B cell (primary cell): ENCODE data around the gene RFT1. TPM values are rescaled to one million over a fixed set of nuclear protein-coding genes. Genes with fewer than 3 reads are reported as not detected.

Source experiments
- ATAC-seq: fragments of 200-7000 bp; cut with Tn5 transposase; one replicate; pipeline ENCODE4 v1.10.0; 2021; ENCODE audit warnings: low read depth, mild to moderate bottlenecking, moderate number of reproducible peaks, moderate library complexity
- CTCF ChIA-PET: fragments of 350-600 bp; sonication (Branson Sonifier 250); formaldehyde crosslinking; loops from one replicate; lab custom pipeline; 2021; ENCODE audit warnings: antibody characterized with exemption, inconsistent platforms; lab: Charles Lee
- POLR2A ChIA-PET: fragments of 350-600 bp; sonication (Branson Sonifier 250); formaldehyde crosslinking; loops from one replicate; lab custom pipeline; 2021; ENCODE audit warnings: antibody characterized with exemption; lab: Charles Lee
- DNase-seq: peaks from one replicate; pipeline ENCODE4 v3.0.0; 2013
- H2AFZ ChIP-seq: 2 replicates; pipeline ENCODE4 v1.6.1; 2012; ENCODE audit warnings: mild to moderate bottlenecking, low read depth, low read length; ENCODE audit not compliant: insufficient read depth, poor library complexity, severe bottlenecking
- H3K27ac ChIP-seq, 2 donors: 1 replicate in 1 of 2; 2 replicates in 1 of 2; pipeline ENCODE4 v1.5.1; 2012 to 2013; ENCODE audit warnings: low read length in 2 of 2, mild to moderate bottlenecking in 2 of 2, moderate library complexity in 1 of 2
- H3K27me3 ChIP-seq, 4 experiments: fragments of 200-600 bp in 1 of 4; sonication (generic) in 1 of 4; replicated peaks in 1 of 4; 1 replicate in 2 of 4; 2 replicates in 2 of 4; pipeline versions ENCODE4 v1.6.1 to v1.7.0; 2013 to 2016; ENCODE audit warnings: low read length in 3 of 4, mild to moderate bottlenecking in 2 of 4, mixed read lengths in 1 of 4, moderate library complexity in 1 of 4; ENCODE audit not compliant: insufficient read depth in 4 of 4, control insufficient read depth in 3 of 4; ENCODE audit errors: control extremely low read depth in 1 of 4
- H3K36me3 ChIP-seq, 2 experiments: replicated peaks in 1 of 2; 1 replicate in 1 of 2; 2 replicates in 1 of 2; pipeline versions ENCODE4 v1.6.1 to v1.7.1; 2013; ENCODE audit warnings: low read length in 1 of 2; ENCODE audit not compliant: insufficient read depth in 2 of 2, control insufficient read depth in 1 of 2; ENCODE audit errors: control extremely low read depth in 1 of 2, extremely low read depth in 1 of 2
- H3K4me1 ChIP-seq, 2 donors: fragments of 200-600 bp in 1 of 2; sonication (generic) in 1 of 2; 1 replicate in 1 of 2; 2 replicates in 1 of 2; pipeline versions ENCODE4 v1.5.1 to v1.6.1; 2013 to 2017; ENCODE audit warnings: low read length in 2 of 2; ENCODE audit not compliant: control insufficient read depth in 2 of 2, insufficient read depth in 2 of 2
- H3K4me2 ChIP-seq: replicated peaks from 2 replicates; pipeline ENCODE3; 2012; ENCODE audit warnings: mild to moderate bottlenecking, low read depth, low read length; ENCODE audit not compliant: poor library complexity, severe bottlenecking
- H3K4me3 ChIP-seq, 5 experiments: fragments of 200-600 bp in 1 of 5; sonication (generic) in 1 of 5; 1 replicate in 3 of 5; 2 replicates in 2 of 5; pipeline versions ENCODE4 v1.5.1 to v1.7.0; 2011 to 2016; ENCODE audit warnings: low read length in 4 of 5, mild to moderate bottlenecking in 4 of 5, low read depth in 2 of 5, control low read depth in 1 of 5, moderate library complexity in 1 of 5; ENCODE audit not compliant: insufficient read depth in 1 of 5; ENCODE audit errors: control extremely low read depth in 1 of 5, extremely low read depth in 1 of 5
- H3K79me2 ChIP-seq: fragments of 200-600 bp; sonication (generic); one replicate; pipeline ENCODE4 v1.6.0; 2016; ENCODE audit warnings: low read length; ENCODE audit not compliant: control insufficient read depth, insufficient read depth
- H3K9ac ChIP-seq: fragments of 200-600 bp; sonication (generic); 2 replicates; pipeline ENCODE4 v1.6.1; 2017; ENCODE audit warnings: mild to moderate bottlenecking, low read length, moderate library complexity
- H3K9me3 ChIP-seq, 3 donors: one replicate each; pipeline versions ENCODE4 v1.6.1 to v1.7.1; 2013; ENCODE audit warnings: low read length in 2 of 3; ENCODE audit not compliant: control insufficient read depth in 2 of 3, insufficient read depth in 1 of 3; ENCODE audit errors: control extremely low read depth in 1 of 3
- H4K20me1 ChIP-seq: 2 replicates; pipeline ENCODE4 v1.6.0; 2012; ENCODE audit warnings: mild to moderate bottlenecking, low read length; ENCODE audit not compliant: insufficient read depth, control insufficient read depth, poor library complexity, severe bottlenecking
- H3K27ac Mint-ChIP-seq: one replicate; pipeline ENCODE4 v1.8.0; 2021; ENCODE audit warnings: mixed read lengths
- H3K27me3 Mint-ChIP-seq: one replicate; pipeline ENCODE4 v1.8.0; 2021; ENCODE audit warnings: mixed read lengths
- H3K4me1 Mint-ChIP-seq: one replicate; pipeline ENCODE4 v1.8.0; 2021; ENCODE audit warnings: mixed read lengths
- H3K4me3 Mint-ChIP-seq: one replicate; pipeline ENCODE4 v1.8.0; 2021; ENCODE audit warnings: mixed read lengths
- H3K9me3 Mint-ChIP-seq: one replicate; pipeline ENCODE4 v1.8.0; 2022; ENCODE audit warnings: mixed read lengths; ENCODE audit not compliant: insufficient read depth
- CTCF ChIP-seq: fragments of 200-600 bp; IDR thresholded peaks from one replicate; pipeline ENCODE4 v1.8.0; 2022; ENCODE audit warnings: antibody characterized with exemption, mild to moderate bottlenecking
- EZH2 ChIP-seq: IDR thresholded peaks from 2 replicates; pipeline ENCODE4 v1.6.1; 2012; ENCODE audit warnings: borderline replicate concordance, low read depth, mild to moderate bottlenecking, moderate library complexity, low read length; ENCODE audit not compliant: insufficient read depth, poor library complexity, severe bottlenecking
- whole genome bisulfite sequencing: methylation state at CpG from one replicate; pipeline ENCODE4 v1.1.5; 2013; ENCODE audit warnings: missing lambda C conversion rate; ENCODE audit not compliant: insufficient coverage; 5-methylcytosine and 5-hydroxymethylcytosine counted together
- intact Hi-C: fragments of 100-400 bp; cut with micrococcal nuclease; formaldehyde crosslinking; loops from one replicate; pipeline ENCODE4 v1.10.0; 2022
- polyA plus RNA-seq: library from polyadenylated mRNA; depleted of rRNA; stranded (reverse); fragments of >200 nt; gene quantifications from 2 replicates; pipeline ENCODE4 v1.2.3, GENCODE V29; 2012
- total RNA-seq, 2 donors: library from RNA; stranded (reverse); fragments of 120-200 nt in 1 of 2; gene quantifications; 1 replicate in 1 of 2; 2 replicates in 1 of 2; pipeline versions ENCODE4 v1.2.3 to v1.2.4, GENCODE V29; 2013 to 2022

RFT1 gene
- total and polyA plus RNA-seq, 2 donors (not counting 1 experiment from before 2014, with no cell fraction given), result 12.1 to 28.9 TPM

- H3K27ac ChIP-seq, result no peak overlapping the region
- H3K79me2 ChIP-seq, result peaks cover 100% of the 10 kb centered on the region
- Mint-ChIP-seq H3K4me1 (peaks cover 99% of the 10 kb centered on the region), H3K9me3 (no peaks in the 10 kb centered on the region), H3K4me3 (peak overlapping the region; percentile 67), H3K27ac (peak overlapping the region; percentile 66), H3K27me3 (no peaks in the 10 kb centered on the region)
- H3K4me3 ChIP-seq, result peak overlapping the region in 1 of 5 experiments; percentile 45
- H4K20me1 ChIP-seq, result peaks cover 100% of the 10 kb centered on the region
- peaks cover 98 to 100% of the 10 kb centered on the region in 2 donors for H3K4me1 ChIP-seq
- ATAC-seq (no peak), DNase-seq (no peak)
- H3K4me2 ChIP-seq, result peak overlapping the region; percentile 78
- peak overlapping the region; percentile 11 for H3K9ac ChIP-seq
- H2AFZ ChIP-seq, result no peak overlapping the region
- H3K9me3 ChIP-seq, result no peaks in the 10 kb centered on the region
- peaks cover 0 to 47% of the 10 kb centered on the region in 2 experiments for H3K36me3 ChIP-seq
- intact Hi-C loops, result loop anchor here (1.0 to 10.0 kb wide), 3 partner anchors 8 to 635 kb away; partner anchors contain the start of genes NT5DC2 and UQCC5
- 100% methylated on average over 6 of the region's 9 CpGs for WGBS
- ChIA-PET POLR2A (interaction anchor here (0.5 to 1.9 kb wide), 3 partner anchors 8 to 11 kb away, joined by 3 to 11 read pairs (median 4); partner anchors contain the start of gene PRKCD), CTCF (interaction anchor here (0.8 to 2.6 kb wide), 7 partner anchors 10 to 206 kb away, joined by 3 to 17 read pairs (median 4); partner anchors contain the start of gene PRKCD)
- H3K27me3 ChIP-seq, result no peaks in the 10 kb centered on the region
- no peak for TF ChIP-seq CTCF
Measured at GRCh38 chr3:53169832-53170324, 39.6 kb upstream of the RFT1 start.

GRCh38 chr3:53169045-53169831 is 39.0 kb upstream of the RFT1 start:
- H3K27ac ChIP-seq, result peak overlapping the region in 1 of 2 donors; percentile 7
- H3K9me3 ChIP-seq, result no peaks in the 10 kb centered on the region
- H2AFZ ChIP-seq, result no peak overlapping the region
- POLR2A ChIA-PET, result interaction anchor here (1.0 to 1.9 kb wide), 3 partner anchors 8 to 12 kb away, joined by 3 to 11 read pairs (median 3); partner anchors contain the start of gene PRKCD
- H3K4me3 ChIP-seq, result no peak overlapping the region
- peaks cover 100% of the 10 kb centered on the region for H3K79me2 ChIP-seq
- CTCF ChIA-PET, result interaction anchor here (0.6 to 2.6 kb wide), 7 partner anchors 10 to 207 kb away, joined by 3 to 17 read pairs (median 4); partner anchors contain the start of gene PRKCD
- H4K20me1 ChIP-seq, result peaks cover 100% of the 10 kb centered on the region
- peak overlapping the region; percentile 78 for H3K4me2 ChIP-seq
- no peaks in the 10 kb centered on the region for H3K9me3 Mint-ChIP-seq
- DNase-seq, result no peak
- H3K27me3 ChIP-seq, result no peaks in the 10 kb centered on the region
- TF ChIP-seq CTCF (no peak), EZH2 (no peak)
- H3K27me3 Mint-ChIP-seq, result no peaks in the 10 kb centered on the region
- peak overlapping the region; percentile 11 for H3K9ac ChIP-seq
- peak overlapping the region; percentile 64 for H3K4me3 Mint-ChIP-seq
- peaks cover 95% of the 10 kb centered on the region for H3K4me1 Mint-ChIP-seq
- peaks cover 0 to 45% of the 10 kb centered on the region in 2 experiments for H3K36me3 ChIP-seq
- no peak for ATAC-seq
- H3K27ac Mint-ChIP-seq, result peak overlapping the region; percentile 39
- peaks cover 92 to 100% of the 10 kb centered on the region in 2 donors for H3K4me1 ChIP-seq
- intact Hi-C loops, result loop anchor here (10.0 kb wide), 1 partner anchor 634 kb away; the partner anchor contains the start of genes NT5DC2 and UQCC5
- 79% methylated on average over 15 of the region's 15 CpGs for WGBS
